H9 (cell line): Measurements from ENCODE around the gene MANSC4. TPM values are rescaled to one million over a fixed set of nuclear protein-coding genes. Genes with fewer than 3 reads are reported as not detected.

Experiments used
- DNase-seq: peaks from one replicate; pipeline ENCODE4 v3.0.0-alpha.2; 2017
- H2AFZ ChIP-seq: one replicate; pipeline ENCODE4 v1.6.1; 2013; ENCODE audit warnings: mild to moderate bottlenecking, low read length, control low read depth, moderate library complexity
- H2AK5ac ChIP-seq: 2 replicates; pipeline ENCODE4 v1.6.1; 2013; ENCODE audit warnings: low read length, control low read depth, mixed read lengths; ENCODE audit not compliant: insufficient read length
- H2BK120ac ChIP-seq: one replicate; pipeline ENCODE4 v1.6.1; 2013; ENCODE audit warnings: low read depth, mild to moderate bottlenecking, low read length, control low read depth, inconsistent platforms; ENCODE audit not compliant: poor library complexity, severe bottlenecking
- H2BK12ac ChIP-seq: 2 replicates; pipeline ENCODE4 v1.6.1; 2013; ENCODE audit warnings: low read length, control low read depth, mixed read lengths, low read depth; ENCODE audit not compliant: insufficient read length
- H2BK15ac ChIP-seq: 2 replicates; pipeline ENCODE4 v1.6.1; 2013; ENCODE audit warnings: low read depth, low read length, control low read depth
- H2BK20ac ChIP-seq: one replicate; pipeline ENCODE4 v1.6.1; 2013; ENCODE audit warnings: low read depth, mild to moderate bottlenecking, low read length, control low read depth, inconsistent platforms; ENCODE audit not compliant: poor library complexity, severe bottlenecking
- H2BK5ac ChIP-seq: 2 replicates; pipeline ENCODE4 v1.6.1; 2013; ENCODE audit warnings: low read length, control low read depth, mixed read lengths; ENCODE audit not compliant: insufficient read length
- H3K14ac ChIP-seq: 2 replicates; pipeline ENCODE4 v1.6.1; 2013; ENCODE audit warnings: low read length, control low read depth; ENCODE audit not compliant: insufficient read depth
- H3K18ac ChIP-seq: 2 replicates; pipeline ENCODE4 v1.6.1; 2013; ENCODE audit warnings: low read depth, mild to moderate bottlenecking, mixed read lengths, low read length, control low read depth; ENCODE audit not compliant: insufficient read length
- H3K23ac ChIP-seq: 2 replicates; pipeline ENCODE4 v1.6.1; 2013; ENCODE audit warnings: low read length, control low read depth, mixed read lengths, low read depth; ENCODE audit not compliant: insufficient read length
- H3K23me2 ChIP-seq: 2 replicates; pipeline ENCODE4 v1.6.1; 2013; ENCODE audit warnings: low read depth, mild to moderate bottlenecking, mixed read lengths, low read length, control low read depth; ENCODE audit not compliant: insufficient read length, poor library complexity, severe bottlenecking
- H3K27ac ChIP-seq: 2 replicates; pipeline ENCODE4 v1.5.1; 2013; ENCODE audit warnings: low read length, control low read depth, mixed read lengths, low read depth; ENCODE audit not compliant: insufficient read length
- H3K27me3 ChIP-seq: 2 replicates; pipeline ENCODE4 v1.6.1; 2013; ENCODE audit warnings: low read length, control low read depth, inconsistent platforms; ENCODE audit not compliant: insufficient read depth
- H3K4ac ChIP-seq: 2 replicates; pipeline ENCODE4 v1.6.1; 2013; ENCODE audit warnings: low read depth, mild to moderate bottlenecking, control low read depth, inconsistent platforms, low read length, moderate library complexity
- H3K4me1 ChIP-seq: 2 replicates; pipeline ENCODE4 v1.6.1; 2013; ENCODE audit warnings: low read length, control low read depth, inconsistent platforms; ENCODE audit not compliant: insufficient read depth
- H3K4me2 ChIP-seq: 2 replicates; pipeline ENCODE4 v1.6.1; 2013; ENCODE audit warnings: low read length, control low read depth, mixed read lengths; ENCODE audit not compliant: insufficient read length, insufficient read depth
- H3K56ac ChIP-seq: 2 replicates; pipeline ENCODE4 v1.6.1; 2013; ENCODE audit warnings: low read depth, mild to moderate bottlenecking, mixed read lengths, low read length, control low read depth; ENCODE audit not compliant: insufficient read length
- H3K79me1 ChIP-seq: 2 replicates; pipeline ENCODE4 v1.6.1; 2013; ENCODE audit warnings: low read depth, mild to moderate bottlenecking, moderate library complexity, low read length, control low read depth, inconsistent platforms; ENCODE audit not compliant: insufficient read depth, poor library complexity, severe bottlenecking
- H3K79me2 ChIP-seq: 2 replicates; pipeline ENCODE4 v1.6.1; 2013; ENCODE audit warnings: low read length, control low read depth, inconsistent platforms; ENCODE audit not compliant: insufficient read depth
- H3K9ac ChIP-seq: 2 replicates; pipeline ENCODE4 v1.6.1; 2013; ENCODE audit warnings: low read length, control low read depth, mixed read lengths; ENCODE audit not compliant: insufficient read length; ENCODE audit errors: extremely low read depth
- H3K9me3 ChIP-seq: one replicate; pipeline ENCODE4 v1.6.1; 2013; ENCODE audit warnings: low read depth, low read length, inconsistent platforms; ENCODE audit not compliant: control insufficient read depth
- H3T11ph ChIP-seq: one replicate; pipeline ENCODE4 v1.6.1; 2013; ENCODE audit warnings: mild to moderate bottlenecking, low read length, control low read depth, inconsistent platforms
- H4K20me1 ChIP-seq: one replicate; pipeline ENCODE4 v1.6.1; 2013; ENCODE audit not compliant: control insufficient read depth, insufficient read length, insufficient read depth
- H4K5ac ChIP-seq: 2 replicates; pipeline ENCODE4 v1.6.1; 2013; ENCODE audit warnings: low read depth, mild to moderate bottlenecking, mixed read lengths, low read length, control low read depth; ENCODE audit not compliant: insufficient read length
- H4K8ac ChIP-seq: replicated peaks from 2 replicates; pipeline ENCODE4 v1.6.1; 2013; ENCODE audit warnings: low read length, control low read depth, mixed read lengths, low read depth; ENCODE audit not compliant: insufficient read length
- H4K91ac ChIP-seq: 2 replicates; pipeline ENCODE4 v1.6.1; 2013; ENCODE audit warnings: low read depth, mild to moderate bottlenecking, moderate library complexity, mixed read lengths, low read length, control low read depth; ENCODE audit not compliant: insufficient read length
- H3K27ac Mint-ChIP-seq, 3 experiments: 2 replicates in 2 of 3; 3 replicates in 1 of 3; pipeline ENCODE4 v1.8.0; 2020 to 2021; ENCODE audit warnings: mixed read lengths in 3 of 3, mild to moderate bottlenecking in 1 of 3, moderate library complexity in 1 of 3
- H3K27me3 Mint-ChIP-seq: 2 replicates; pipeline ENCODE4 v1.8.0; 2021; ENCODE audit warnings: low read depth, mild to moderate bottlenecking, moderate library complexity, mixed read lengths
- H3K36me3 Mint-ChIP-seq, 3 experiments: 2 replicates in 2 of 3; 3 replicates in 1 of 3; pipeline ENCODE4 v1.8.0; 2020 to 2021; ENCODE audit warnings: low read depth in 3 of 3, mixed read lengths in 3 of 3; ENCODE audit not compliant: insufficient read depth in 1 of 3
- H3K4me1 Mint-ChIP-seq, 2 experiments: 2 replicates each; pipeline ENCODE4 v1.8.0; 2020; ENCODE audit warnings: mixed read lengths in 2 of 2
- H3K4me3 Mint-ChIP-seq, 2 experiments: 2 replicates in 1 of 2; 3 replicates in 1 of 2; pipeline ENCODE4 v1.8.0; 2020 to 2021; ENCODE audit warnings: mild to moderate bottlenecking in 2 of 2, mixed read lengths in 2 of 2, moderate library complexity in 1 of 2
- H3K9me3 Mint-ChIP-seq, 2 experiments: 2 replicates in 1 of 2; 3 replicates in 1 of 2; pipeline ENCODE4 v1.8.0; 2020; ENCODE audit warnings: mild to moderate bottlenecking in 2 of 2, mixed read lengths in 2 of 2, moderate library complexity in 1 of 2
- CTCF ChIP-seq: fragments of 200-600 bp; sonication (generic); conservative IDR thresholded peaks from 3 replicates; pipeline ENCODE4 v1.8.0; 2021; ENCODE audit warnings: antibody characterized with exemption, mild to moderate bottlenecking
- WGBS: extraction: QIAGEN DNeasy Blood & Tissue Kit; methylation state at CpG from one replicate; pipeline ENCODE4 v1.1.7; 2013; ENCODE audit warnings: missing lambda C conversion rate, low lambda C conversion rate, mixed read lengths; ENCODE audit not compliant: insufficient read length; ENCODE audit errors: extremely low coverage; 5-methylcytosine and 5-hydroxymethylcytosine counted together
- total RNA-seq: library from RNA; stranded (reverse); gene quantifications from 2 replicates; pipeline ENCODE4 v1.2.1, GENCODE V29; 2021

The MANSC4 gene
- total RNA-seq, 1 experiment from 2014 or later, result not detected

GRCh38 chr12:27824126-27824842 is 44.2 kb upstream of the MANSC4 start:
- Histone ChIP-seq H2BK12ac (no peak overlapping the region), H3K23ac (no peak overlapping the region), H4K91ac (no peak overlapping the region), H2AK5ac (no peak overlapping the region), H3K9me3 (no peaks in the 10 kb centered on the region), H3K79me1 (no peaks in the 10 kb centered on the region), H3K4me1 (no peaks in the 10 kb centered on the region), H3T11ph (no peak overlapping the region), H2BK5ac (no peak overlapping the region), H3K4ac (no peak overlapping the region), H3K27me3 (no peaks in the 10 kb centered on the region), H3K56ac (no peak overlapping the region), H2BK120ac (no peak overlapping the region), H4K5ac (no peak overlapping the region), H2BK15ac (no peak overlapping the region), H3K9ac (no peak overlapping the region), H3K23me2 (no peaks in the 10 kb centered on the region), H3K27ac (no peak overlapping the region), H2AFZ (peak overlapping the region; percentile 56), H3K4me2 (no peak overlapping the region), H4K8ac (no peak overlapping the region), H3K79me2 (no peaks in the 10 kb centered on the region), H3K14ac (no peak overlapping the region), H2BK20ac (no peak overlapping the region), H4K20me1 (no peaks in the 10 kb centered on the region), H3K18ac (no peak overlapping the region)
- no CpG with 5 or more reads among the region's 12 CpGs for WGBS
- peaks cover under 1% of the 10 kb centered on the region; the same call in 1 of the 2 replicates for H3K27me3 Mint-ChIP-seq
- no peak for TF ChIP-seq CTCF
- peaks cover 0 to 8% (median 0%) of the 10 kb centered on the region in 3 experiments; a peak in 1 of 7 replicates for H3K36me3 Mint-ChIP-seq
- H3K9me3 Mint-ChIP-seq, result peaks cover 0 to 4% of the 10 kb centered on the region in 2 experiments; a peak in 2 of 5 replicates
- DNase-seq, result no peak
- 0 out of 4 replicates have a peak, but pooled peaks cover 0 to 6% of the 10 kb centered on the region in 2 experiments for H3K4me1 Mint-ChIP-seq
- no peak overlapping the region; a peak in 1 of 7 replicates for H3K27ac Mint-ChIP-seq
- no peak overlapping the region for H3K4me3 Mint-ChIP-seq
